HG02798 (cell line): ENCODE data around the gene SEC22A.

Experiments used
- ATAC-seq: cut with Tn5 transposase; IDR thresholded peaks from one replicate; pipeline ENCODE4 v1.9.1; 2021; ENCODE audit warnings: mild to moderate bottlenecking; ENCODE audit not compliant: unreplicated experiment, poor library complexity

The SEC22A gene

GRCh38 chr3:123286308-123287023, 84.7 kb downstream of the SEC22A start:
- ATAC-seq: no peak

GRCh38 chr3:123287051-123287961, 85.6 kb downstream of the SEC22A start:
- ATAC-seq: no peak

- ATAC-seq: no peak
Observed at GRCh38 chr3:123287962-123288302, 86.2 kb downstream of the SEC22A start.

- ATAC-seq: no peak
Observed at GRCh38 chr3:123289391-123290106, 87.8 kb downstream of the SEC22A start.

- ATAC-seq: no peak
Observed at GRCh38 chr3:123290107-123290930, 88.6 kb downstream of the SEC22A start.

- no peak for ATAC-seq
Observed at GRCh38 chr3:123290962-123291361, 89.2 kb downstream of the SEC22A start.

GRCh38 chr3:123291404-123291803, 89.7 kb downstream of the SEC22A start:
- no peak for ATAC-seq

GRCh38 chr3:123292321-123293310, 90.9 kb downstream of the SEC22A start:
- ATAC-seq: no peak

- ATAC-seq: no peak
Observed at GRCh38 chr3:123294296-123294938, 92.7 kb downstream of the SEC22A start.

GRCh38 chr3:123295171-123295900, 93.6 kb downstream of the SEC22A start:
- ATAC-seq: no peak

- ATAC-seq: no peak
Observed at GRCh38 chr3:123295901-123296250, 94.1 kb downstream of the SEC22A start.

GRCh38 chr3:123296261-123296660, 94.5 kb downstream of the SEC22A start:
- ATAC-seq: no peak

- no peak for ATAC-seq
Observed at GRCh38 chr3:123296836-123297626, 95.3 kb downstream of the SEC22A start.

- no peak for ATAC-seq
Observed at GRCh38 chr3:123297627-123297899, 95.8 kb downstream of the SEC22A start.

GRCh38 chr3:123298903-123299302, 97.2 kb downstream of the SEC22A start:
- ATAC-seq: no peak

GRCh38 chr3:123299581-123299980, 97.8 kb downstream of the SEC22A start:
- no peak for ATAC-seq

GRCh38 chr3:123300056-123300455, 98.3 kb downstream of the SEC22A start:
- ATAC-seq: no peak
